ENCODE measurements around the gene ADGRD1.

ADGRD1 gene

GRCh38 chr12:131025234-131025633 lies 71.5 kb downstream of the ADGRD1 start:
- no peak for DNase-seq (ENCODE audit: low spot score)

GRCh38 chr12:131025939-131026702 lies 72.4 kb downstream of the ADGRD1 start:
- no peak for DNase-seq (ENCODE audit: low spot score)

- DNase-seq (ENCODE audit: low spot score) = no peak
Measured at GRCh38 chr12:131026754-131027153, 73.0 kb downstream of the ADGRD1 start.

- no peak for DNase-seq (ENCODE audit: low spot score)
Measured at GRCh38 chr12:131027264-131027663, 73.6 kb downstream of the ADGRD1 start.

- DNase-seq (ENCODE audit: low spot score) = no peak
Measured at GRCh38 chr12:131027876-131028586, 74.3 kb downstream of the ADGRD1 start.

- no peak for DNase-seq (ENCODE audit: low spot score)
Measured at GRCh38 chr12:131028587-131029338, 75.1 kb downstream of the ADGRD1 start.

GRCh38 chr12:131030472-131031328 lies 77.0 kb downstream of the ADGRD1 start:
- DNase-seq (ENCODE audit: low spot score) = no peak

- DNase-seq (ENCODE audit: low spot score) = no peak
Measured at GRCh38 chr12:131032082-131032750, 78.5 kb downstream of the ADGRD1 start.

- DNase-seq (ENCODE audit: low spot score) = no peak
Measured at GRCh38 chr12:131033486-131033885, 79.8 kb downstream of the ADGRD1 start.

- DNase-seq (ENCODE audit: low spot score) = no peak
Measured at GRCh38 chr12:131033886-131034482, 80.3 kb downstream of the ADGRD1 start.

GRCh38 chr12:131034631-131035244 lies 81.0 kb downstream of the ADGRD1 start:
- DNase-seq (ENCODE audit: low spot score) = no peak

GRCh38 chr12:131035245-131035681 lies 81.6 kb downstream of the ADGRD1 start:
- DNase-seq (ENCODE audit: low spot score) = no peak

GRCh38 chr12:131038159-131038558 lies 84.5 kb downstream of the ADGRD1 start:
- DNase-seq (ENCODE audit: low spot score) = no peak

GRCh38 chr12:131038961-131039950 lies 85.5 kb downstream of the ADGRD1 start:
- no peak for DNase-seq (ENCODE audit: low spot score)

GRCh38 chr12:131040491-131040890 lies 86.8 kb downstream of the ADGRD1 start:
- DNase-seq (ENCODE audit: low spot score) = no peak

- no peak for DNase-seq (ENCODE audit: low spot score)
Measured at GRCh38 chr12:131041216-131041967, 87.7 kb downstream of the ADGRD1 start.

GRCh38 chr12:131041968-131042833 lies 88.5 kb downstream of the ADGRD1 start:
- DNase-seq (ENCODE audit: low spot score) = no peak

Measured in CD4-positive, alpha-beta T cell treated with Interleukin-15 for 4 hours (primary cell).